Measurements from ENCODE around the gene NTSR1. TPM values are rescaled to one million over a fixed set of nuclear protein-coding genes. Genes with fewer than 3 reads are reported as not detected.

NTSR1 gene
- total RNA-seq, 1 donor from 2014 or later: not detected

GRCh38 chr20:62806383-62807050 is 97.9 kb downstream of the NTSR1 start:
- H3K27ac Mint-ChIP-seq (ENCODE audit: unreplicated experiment): no peak overlapping the region
- no peak for DNase-seq (ENCODE audit: low read depth, low spot score)
- H3K27me3 Mint-ChIP-seq (ENCODE audit: low read depth): no peaks in the 10 kb centered on the region
- H3K36me3 Mint-ChIP-seq (ENCODE audit: low read depth): no peaks in the 10 kb centered on the region
- H3K4me3 Mint-ChIP-seq: peak overlapping the region; percentile 85
- no peak for TF ChIP-seq CTCF (conservative IDR thresholded peaks at IDR 0.05)
- peaks cover 20% of the 10 kb centered on the region for H3K4me1 Mint-ChIP-seq
- H3K9me3 Mint-ChIP-seq: no peaks in the 10 kb centered on the region

GRCh38 chr20:62807444-62808210 is 99.0 kb downstream of the NTSR1 start:
- no peaks in the 10 kb centered on the region for H3K27me3 Mint-ChIP-seq (ENCODE audit: low read depth)
- H3K9me3 Mint-ChIP-seq: no peaks in the 10 kb centered on the region
- TF ChIP-seq CTCF (conservative IDR thresholded peaks at IDR 0.05): no peak
- DNase-seq (ENCODE audit: low read depth, low spot score): no peak
- no peaks in the 10 kb centered on the region for H3K36me3 Mint-ChIP-seq (ENCODE audit: low read depth)
- peaks cover 20% of the 10 kb centered on the region for H3K4me1 Mint-ChIP-seq
- no peak overlapping the region for H3K27ac Mint-ChIP-seq (ENCODE audit: unreplicated experiment)
- peak overlapping the region; percentile 92 for H3K4me3 Mint-ChIP-seq

GRCh38 chr20:62808211-62808865 is 99.7 kb downstream of the NTSR1 start:
- peak; percentile 90 for TF ChIP-seq CTCF (conservative IDR thresholded peaks at IDR 0.05)
- no peaks in the 10 kb centered on the region for H3K36me3 Mint-ChIP-seq (ENCODE audit: low read depth)
- no peaks in the 10 kb centered on the region for H3K27me3 Mint-ChIP-seq (ENCODE audit: low read depth)
- peak overlapping the region; percentile 92 for H3K4me3 Mint-ChIP-seq
- no peaks in the 10 kb centered on the region for H3K9me3 Mint-ChIP-seq
- H3K27ac Mint-ChIP-seq (ENCODE audit: unreplicated experiment): no peak overlapping the region
- peaks cover 20% of the 10 kb centered on the region for H3K4me1 Mint-ChIP-seq
- peak; percentile 86 for DNase-seq (ENCODE audit: low read depth, low spot score)

- peaks cover 15% of the 10 kb centered on the region for H3K4me1 Mint-ChIP-seq
- no peak overlapping the region for H3K4me3 Mint-ChIP-seq
- peaks cover 5% of the 10 kb centered on the region for H3K27me3 Mint-ChIP-seq (ENCODE audit: low read depth)
- no peak for TF ChIP-seq CTCF (conservative IDR thresholded peaks at IDR 0.05)
- H3K27ac Mint-ChIP-seq (ENCODE audit: unreplicated experiment): no peak overlapping the region
- no peaks in the 10 kb centered on the region for H3K36me3 Mint-ChIP-seq (ENCODE audit: low read depth)
- H3K9me3 Mint-ChIP-seq: no peaks in the 10 kb centered on the region
- DNase-seq (ENCODE audit: low read depth, low spot score): no peak
Observed at GRCh38 chr20:62809530-62810428, 101.1 kb downstream of the NTSR1 start.

- H3K9me3 Mint-ChIP-seq: no peaks in the 10 kb centered on the region
- no peak for TF ChIP-seq CTCF (conservative IDR thresholded peaks at IDR 0.05)
- no peak overlapping the region for H3K27ac Mint-ChIP-seq (ENCODE audit: unreplicated experiment)
- H3K4me1 Mint-ChIP-seq: peaks cover 16% of the 10 kb centered on the region
- H3K27me3 Mint-ChIP-seq (ENCODE audit: low read depth): peaks cover 21% of the 10 kb centered on the region
- no peak overlapping the region for H3K4me3 Mint-ChIP-seq
- no peak for DNase-seq (ENCODE audit: low read depth, low spot score)
- no peaks in the 10 kb centered on the region for H3K36me3 Mint-ChIP-seq (ENCODE audit: low read depth)
Observed at GRCh38 chr20:62811320-62811719, 102.7 kb downstream of the NTSR1 start.
